Epidermal melanocyte (primary cell): ENCODE results near the gene SENP1.

ENCODE experiments used
- DNase-seq: peaks from one replicate; pipeline ENCODE4 v3.0.0; 2011; ENCODE audit warnings: low spot score; ENCODE audit not compliant: insufficient read length

The SENP1 gene

GRCh38 chr12:48019639-48020265 is 86.1 kb downstream of the SENP1 start:
- no peak for DNase-seq

- DNase-seq, result no peak
Observed at GRCh38 chr12:48018618-48018995, 87.3 kb downstream of the SENP1 start.

- DNase-seq, result no peak
Observed at GRCh38 chr12:48017921-48018617, 87.8 kb downstream of the SENP1 start.

GRCh38 chr12:48017496-48017895 is 88.4 kb downstream of the SENP1 start:
- no peak for DNase-seq

GRCh38 chr12:48016373-48017020 is 89.4 kb downstream of the SENP1 start:
- no peak for DNase-seq

GRCh38 chr12:48015954-48016353 is 89.9 kb downstream of the SENP1 start:
- DNase-seq, result no peak

- DNase-seq, result no peak
Observed at GRCh38 chr12:48015129-48015528, 90.8 kb downstream of the SENP1 start.

- no peak for DNase-seq
Observed at GRCh38 chr12:48013287-48013686, 92.6 kb downstream of the SENP1 start.

GRCh38 chr12:48012070-48012469 is 93.8 kb downstream of the SENP1 start:
- DNase-seq, result no peak

- no peak for DNase-seq
Observed at GRCh38 chr12:48010366-48010970, 95.4 kb downstream of the SENP1 start.

- no peak for DNase-seq
Observed at GRCh38 chr12:48009471-48009870, 96.4 kb downstream of the SENP1 start.

- DNase-seq, result no peak
Observed at GRCh38 chr12:48008950-48009349, 96.9 kb downstream of the SENP1 start.

- no peak for DNase-seq
Observed at GRCh38 chr12:48008349-48008748, 97.5 kb downstream of the SENP1 start.

GRCh38 chr12:48007206-48007605 is 98.7 kb downstream of the SENP1 start:
- no peak for DNase-seq

GRCh38 chr12:48005750-48006021 is 100.2 kb downstream of the SENP1 start:
- no peak for DNase-seq

- no peak for DNase-seq
Observed at GRCh38 chr12:48005001-48005749, 100.7 kb downstream of the SENP1 start.

- DNase-seq, result no peak
Observed at GRCh38 chr12:48004053-48004941, 101.6 kb downstream of the SENP1 start, which contains the start of gene COL2A1. Gene COL2A1, minus strand, starts transcription at chr12:48004476. Its CDS starts 155 bp downstream, at chr12:48004321.

- no peak for DNase-seq
Observed at GRCh38 chr12:48003226-48004052, 102.4 kb downstream of the SENP1 start.

- DNase-seq, result peak; percentile 33
Observed at GRCh38 chr12:48002773-48003218, 103.1 kb downstream of the SENP1 start.

- no peak for DNase-seq
Observed at GRCh38 chr12:48002414-48002730, 103.5 kb downstream of the SENP1 start.
